ENCODE results near the gene PRKG1. TPM values are rescaled to one million over a fixed set of nuclear protein-coding genes. Genes with fewer than 3 reads are reported as not detected.

Gene PRKG1
- total RNA-seq, 6 experiments from 2014 or later, result 1.1 to 2.0 (median 1.3) TPM

DNA sequence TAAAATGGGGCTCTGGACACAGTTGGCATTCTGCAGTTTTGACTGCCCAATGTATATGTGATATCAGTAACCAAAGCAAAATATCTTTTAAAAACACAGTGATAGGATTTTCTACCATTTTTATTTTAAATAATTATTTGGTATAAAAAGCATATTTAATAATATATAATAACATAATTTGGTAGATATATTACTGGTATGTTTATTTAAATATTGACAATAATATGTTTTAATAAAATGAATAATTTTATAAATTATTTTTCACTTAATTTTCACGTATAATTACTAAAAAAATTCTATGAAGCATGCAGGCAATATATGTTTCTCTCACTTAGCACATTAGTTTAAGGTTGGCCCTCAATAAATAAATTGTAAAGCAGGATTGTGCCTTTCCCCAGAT is 269.1 kb downstream of the PRKG1 start:
- TF ChIP-seq POLR2A (IDR thresholded peaks at IDR 0.05), result no peak
- TF ChIP-seq, protein P1, sequence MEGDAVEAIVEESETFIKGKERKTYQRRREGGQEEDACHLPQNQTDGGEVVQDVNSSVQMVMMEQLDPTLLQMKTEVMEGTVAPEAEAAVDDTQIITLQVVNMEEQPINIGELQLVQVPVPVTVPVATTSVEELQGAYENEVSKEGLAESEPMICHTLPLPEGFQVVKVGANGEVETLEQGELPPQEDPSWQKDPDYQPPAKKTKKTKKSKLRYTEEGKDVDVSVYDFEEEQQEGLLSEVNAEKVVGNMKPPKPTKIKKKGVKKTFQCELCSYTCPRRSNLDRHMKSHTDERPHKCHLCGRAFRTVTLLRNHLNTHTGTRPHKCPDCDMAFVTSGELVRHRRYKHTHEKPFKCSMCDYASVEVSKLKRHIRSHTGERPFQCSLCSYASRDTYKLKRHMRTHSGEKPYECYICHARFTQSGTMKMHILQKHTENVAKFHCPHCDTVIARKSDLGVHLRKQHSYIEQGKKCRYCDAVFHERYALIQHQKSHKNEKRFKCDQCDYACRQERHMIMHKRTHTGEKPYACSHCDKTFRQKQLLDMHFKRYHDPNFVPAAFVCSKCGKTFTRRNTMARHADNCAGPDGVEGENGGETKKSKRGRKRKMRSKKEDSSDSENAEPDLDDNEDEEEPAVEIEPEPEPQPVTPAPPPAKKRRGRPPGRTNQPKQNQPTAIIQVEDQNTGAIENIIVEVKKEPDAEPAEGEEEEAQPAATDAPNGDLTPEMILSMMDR (IDR thresholded peaks at IDR 0.05), result no peak
- Histone ChIP-seq H3K36me3 (no peaks in the 10 kb centered on the region), H3K9me3 (no peaks in the 10 kb centered on the region), H3K4me1 (no peaks in the 10 kb centered on the region), H3K27ac (no peak overlapping the region), H3K27me3 (no peaks in the 10 kb centered on the region), H3K4me3 (no peak overlapping the region)
- WGBS (ENCODE audit: insufficient coverage, low coverage, low lambda C conversion rate, missing lambda C conversion rate), result 50% methylated on average over 1 of the region's 1 CpG
- ATAC-seq, result no peak
- intact Hi-C loops (cut with DNase I), result no loop called here
- no peak for DNase-seq

- ATAC-seq (no peak), DNase-seq (no peak)
- intact Hi-C loops (cut with DNase I), result no loop called here
- no peak for TF ChIP-seq POLR2A (IDR thresholded peaks at IDR 0.05)
- TF ChIP-seq, protein P1 (IDR thresholded peaks at IDR 0.05), result no peak
- H3K36me3 ChIP-seq, result no peaks in the 10 kb centered on the region
- no peak overlapping the region for H3K4me3 ChIP-seq
- no peak overlapping the region for H3K27ac ChIP-seq
- 18% methylated on average over 1 of the region's 1 CpG for WGBS (ENCODE audit: insufficient coverage, low coverage, low lambda C conversion rate, missing lambda C conversion rate)
- H3K27me3 ChIP-seq, result no peaks in the 10 kb centered on the region
- H3K4me1 ChIP-seq, result no peaks in the 10 kb centered on the region
- H3K9me3 ChIP-seq, result no peaks in the 10 kb centered on the region
Measured at GRCh38 chr10:51344371-51344770, 270.1 kb downstream of the PRKG1 start.

GRCh38 chr10:51348622-51349021 is 274.3 kb downstream of the PRKG1 start:
- ATAC-seq (no peak), DNase-seq (no peak)
- Histone ChIP-seq H3K27me3 (no peaks in the 10 kb centered on the region), H3K9me3 (no peaks in the 10 kb centered on the region), H3K27ac (no peak overlapping the region), H3K36me3 (no peaks in the 10 kb centered on the region), H3K4me1 (no peaks in the 10 kb centered on the region), H3K4me3 (no peak overlapping the region)
- no peak for TF ChIP-seq POLR2A (IDR thresholded peaks at IDR 0.05)
- TF ChIP-seq, protein P1 (IDR thresholded peaks at IDR 0.05), result no peak
- 55% methylated on average over 3 of the region's 4 CpGs for WGBS (ENCODE audit: insufficient coverage, low coverage, low lambda C conversion rate, missing lambda C conversion rate)
- intact Hi-C loops (cut with DNase I), result no loop called here

DNA sequence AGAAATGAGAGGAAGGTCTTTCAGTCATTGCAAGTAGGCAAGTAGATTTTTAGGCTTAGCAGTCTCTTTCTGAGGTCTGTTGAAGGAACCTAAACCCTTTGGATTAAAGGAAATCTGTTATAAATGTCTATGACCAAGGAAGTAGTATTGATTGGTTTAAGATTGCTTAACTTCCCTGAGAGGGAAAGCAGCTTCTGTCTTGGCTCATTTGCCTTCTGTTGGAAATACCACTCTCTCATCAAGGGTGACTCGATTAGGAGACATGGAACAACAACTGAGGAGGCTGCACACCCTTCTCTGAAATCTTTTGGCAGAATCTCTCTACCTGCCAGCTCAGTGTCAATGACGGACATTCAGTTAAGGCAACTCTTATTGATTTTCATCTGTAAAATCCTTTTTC is 282.9 kb downstream of the PRKG1 start:
- ATAC-seq, result no peak
- Histone ChIP-seq H3K4me3 (no peak overlapping the region), H3K36me3 (no peaks in the 10 kb centered on the region), H3K4me1 (no peaks in the 10 kb centered on the region), H3K27me3 (no peaks in the 10 kb centered on the region), H3K9me3 (no peaks in the 10 kb centered on the region), H3K27ac (no peak overlapping the region)
- intact Hi-C loops (cut with DNase I), result no loop called here
- TF ChIP-seq, protein P1 (IDR thresholded peaks at IDR 0.05), result no peak
- 49% methylated on average over 2 of the region's 2 CpGs for WGBS (ENCODE audit: insufficient coverage, low coverage, low lambda C conversion rate, missing lambda C conversion rate)
- no peak for DNase-seq

DNA sequence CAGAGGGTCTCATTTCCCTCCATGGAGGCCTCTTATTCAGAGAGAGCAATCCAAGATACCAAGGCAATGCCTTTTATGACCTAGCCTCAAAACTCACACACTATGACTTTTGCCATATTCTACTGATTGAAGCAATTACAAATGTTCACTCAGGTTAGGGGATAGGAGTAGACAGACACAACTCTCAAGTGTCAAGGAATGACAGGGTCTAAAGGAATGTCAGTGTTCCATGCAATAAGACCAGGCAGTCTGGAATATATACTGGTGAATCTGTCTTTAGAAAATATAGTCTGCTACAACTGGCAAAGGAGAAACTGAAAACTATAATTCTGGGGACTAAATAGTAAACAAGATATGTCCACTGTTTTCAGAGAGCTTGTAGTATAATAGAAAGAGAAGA is 283.9 kb downstream of the PRKG1 start:
- H3K27me3 ChIP-seq, result no peaks in the 10 kb centered on the region
- no peak overlapping the region for H3K4me3 ChIP-seq
- no peaks in the 10 kb centered on the region for H3K4me1 ChIP-seq
- H3K27ac ChIP-seq, result no peak overlapping the region
- no peaks in the 10 kb centered on the region for H3K36me3 ChIP-seq
- ATAC-seq (no peak), DNase-seq (no peak)
- H3K9me3 ChIP-seq, result no peaks in the 10 kb centered on the region
- intact Hi-C loops (cut with DNase I), result no loop called here
- TF ChIP-seq POLR2A (IDR thresholded peaks at IDR 0.05), result no peak
- TF ChIP-seq, protein P1 (IDR thresholded peaks at IDR 0.05), result no peak
